OCI-LY7 (cell line): Measurements from ENCODE around the gene MKS1. TPM values are rescaled to one million over a fixed set of nuclear protein-coding genes. Genes with fewer than 3 reads are reported as not detected.

Experiments used
- BruUV-seq: library from RNA; stranded (reverse); fragments of 400-500 nt; replicated peaks from 2 replicates; lab custom pipeline; 2021; lab: Mats Ljungman, UMichigan
- CTCF ChIA-PET: fragments of 300-600 bp; sonication (Branson Sonifier 250); formaldehyde crosslinking; loops from one replicate; lab custom pipeline; 2022; ENCODE audit warnings: antibody characterized with exemption; ENCODE audit not compliant: unreplicated experiment; lab: Charles Lee
- POLR2A ChIA-PET: fragments of 300-600 bp; sonication (Branson Sonifier 250); formaldehyde crosslinking; loops from one replicate; lab custom pipeline; 2022; ENCODE audit warnings: antibody characterized with exemption; lab: Charles Lee
- DNase-seq: peaks from one replicate; pipeline ENCODE4 v3.0.0-alpha.2; 2015; ENCODE audit warnings: low spot score
- H2AFZ ChIP-seq: fragments of 200-600 bp; sonication (generic), shearing (Covaris generic); 2 replicates; pipeline ENCODE4 v1.6.1; 2014; ENCODE audit warnings: mild to moderate bottlenecking, antibody characterized with exemption, low read length, moderate library complexity
- H3K27ac ChIP-seq: fragments of 200-600 bp; sonication (generic); 2 replicates; pipeline ENCODE4 v1.5.1; 2014; ENCODE audit warnings: mixed run types, low read depth, mild to moderate bottlenecking, moderate library complexity, low read length, inconsistent platforms; ENCODE audit not compliant: poor library complexity, severe bottlenecking
- H3K36me3 ChIP-seq: fragments of 200-600 bp; sonication (generic); 2 replicates; pipeline ENCODE4 v1.6.1; 2014; ENCODE audit warnings: mild to moderate bottlenecking, antibody characterized with exemption, low read length, moderate library complexity, mixed read lengths; ENCODE audit not compliant: insufficient read depth
- H3K4me1 ChIP-seq: fragments of 200-600 bp; sonication (generic); 2 replicates; pipeline ENCODE4 v1.5.1; 2014; ENCODE audit warnings: mild to moderate bottlenecking, low read length; ENCODE audit not compliant: insufficient read depth, poor library complexity, severe bottlenecking
- H3K4me2 ChIP-seq: fragments of 200-600 bp; sonication (generic); 2 replicates; pipeline ENCODE4 v1.6.1; 2014; ENCODE audit warnings: mild to moderate bottlenecking, low read length
- H3K4me3 ChIP-seq: fragments of 200-600 bp; sonication (generic); 2 replicates; pipeline ENCODE4 v1.5.1; 2014; ENCODE audit warnings: mild to moderate bottlenecking, low read depth, low read length; ENCODE audit not compliant: poor library complexity, severe bottlenecking
- H3K79me2 ChIP-seq: fragments of 200-600 bp; sonication (generic); 2 replicates; pipeline ENCODE4 v1.6.1; 2016; ENCODE audit warnings: low read depth, mild to moderate bottlenecking, low read length, moderate library complexity, mixed read lengths; ENCODE audit not compliant: insufficient read depth
- H3K9me2 ChIP-seq: fragments of 200-600 bp; sonication (generic); 2 replicates; pipeline ENCODE4 v1.6.1; 2016; ENCODE audit warnings: mild to moderate bottlenecking, low read length, mixed read lengths; ENCODE audit not compliant: insufficient read depth
- H3K9me3 ChIP-seq: fragments of 200-600 bp; sonication (generic); 2 replicates; pipeline ENCODE4 v1.6.1; 2014; ENCODE audit warnings: mild to moderate bottlenecking, mixed run types, low read length, mixed read lengths
- H4K20me1 ChIP-seq: fragments of 200-600 bp; sonication (generic); 2 replicates; pipeline ENCODE4 v1.6.1; 2014; ENCODE audit warnings: mild to moderate bottlenecking, antibody characterized with exemption, low read length, moderate library complexity, mixed read lengths; ENCODE audit not compliant: insufficient read depth
- EZH2phosphoT487 ChIP-seq: fragments of 200-600 bp; sonication (generic); IDR thresholded peaks from 2 replicates; pipeline ENCODE4 v1.6.1; 2018; ENCODE audit warnings: low read depth, borderline replicate concordance, mild to moderate bottlenecking, mixed run types, antibody characterized with exemption, low read length, moderate library complexity, mixed read lengths
- intact Hi-C: fragments of 100-400 bp; cut with micrococcal nuclease; formaldehyde crosslinking; loops from one replicate; pipeline ENCODE4 v1.10.0; 2022; ENCODE audit not compliant: unreplicated experiment
- total RNA-seq, 2 experiments: library from RNA; depleted of rRNA in 1 of 2; stranded (reverse); fragments of >200 nt in 1 of 2; shearing (Covaris generic) in 1 of 2; gene quantifications; 2 replicates each; pipeline ENCODE4 v1.2.3, GENCODE V29; 2014 to 2022
- TF ChIP-seq, protein P1 (sequence below): fragments of 200-600 bp; sonication (generic); conservative IDR thresholded peaks from 2 replicates; pipeline ENCODE4 v1.5.1; 2014; ENCODE audit warnings: mild to moderate bottlenecking, antibody characterized with exemption, low read length, moderate library complexity, mixed read lengths

The MKS1 gene
- total RNA-seq, 2 experiments from 2014 or later: 0.69 to 26.9 TPM

GRCh38 chr17:58249270-58250133 is 30.4 kb upstream of the MKS1 start:
- Histone ChIP-seq H3K4me1 (no peaks in the 10 kb centered on the region), H3K4me3 (no peak overlapping the region), H4K20me1 (no peaks in the 10 kb centered on the region), H3K36me3 (no peaks in the 10 kb centered on the region), H3K9me3 (no peaks in the 10 kb centered on the region), H3K27ac (no peak overlapping the region), H3K79me2 (no peaks in the 10 kb centered on the region), H2AFZ (peak overlapping the region; percentile 18; the same call in 1 of the 2 replicates), H3K9me2 (no peaks in the 10 kb centered on the region), H3K4me2 (no peak overlapping the region)
- POLR2A ChIA-PET: no interaction called here
- no peak for TF ChIP-seq EZH2phosphoT487
- TF ChIP-seq, protein P1, sequence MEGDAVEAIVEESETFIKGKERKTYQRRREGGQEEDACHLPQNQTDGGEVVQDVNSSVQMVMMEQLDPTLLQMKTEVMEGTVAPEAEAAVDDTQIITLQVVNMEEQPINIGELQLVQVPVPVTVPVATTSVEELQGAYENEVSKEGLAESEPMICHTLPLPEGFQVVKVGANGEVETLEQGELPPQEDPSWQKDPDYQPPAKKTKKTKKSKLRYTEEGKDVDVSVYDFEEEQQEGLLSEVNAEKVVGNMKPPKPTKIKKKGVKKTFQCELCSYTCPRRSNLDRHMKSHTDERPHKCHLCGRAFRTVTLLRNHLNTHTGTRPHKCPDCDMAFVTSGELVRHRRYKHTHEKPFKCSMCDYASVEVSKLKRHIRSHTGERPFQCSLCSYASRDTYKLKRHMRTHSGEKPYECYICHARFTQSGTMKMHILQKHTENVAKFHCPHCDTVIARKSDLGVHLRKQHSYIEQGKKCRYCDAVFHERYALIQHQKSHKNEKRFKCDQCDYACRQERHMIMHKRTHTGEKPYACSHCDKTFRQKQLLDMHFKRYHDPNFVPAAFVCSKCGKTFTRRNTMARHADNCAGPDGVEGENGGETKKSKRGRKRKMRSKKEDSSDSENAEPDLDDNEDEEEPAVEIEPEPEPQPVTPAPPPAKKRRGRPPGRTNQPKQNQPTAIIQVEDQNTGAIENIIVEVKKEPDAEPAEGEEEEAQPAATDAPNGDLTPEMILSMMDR: peak; percentile 80
- intact Hi-C loops: loop anchor here (1.0 kb wide), 1 partner anchor 198 kb away; no protein-coding TSS in a partner anchor
- CTCF ChIA-PET: no interaction called here
- peak; percentile 48 for DNase-seq
- BruUV-seq: no TSS peak

- no peaks in the 10 kb centered on the region for H3K9me2 ChIP-seq
- H3K27ac ChIP-seq: no peak overlapping the region
- H3K36me3 ChIP-seq: no peaks in the 10 kb centered on the region
- TF ChIP-seq, protein P1: no peak
- TF ChIP-seq EZH2phosphoT487: no peak
- H3K9me3 ChIP-seq: no peaks in the 10 kb centered on the region
- H3K4me1 ChIP-seq: no peaks in the 10 kb centered on the region
- BruUV-seq: no TSS peak
- H2AFZ ChIP-seq: no peak overlapping the region
- no peaks in the 10 kb centered on the region for H4K20me1 ChIP-seq
- no peak overlapping the region for H3K4me2 ChIP-seq
- no peak for DNase-seq
- ChIA-PET POLR2A (no interaction called here), CTCF (no interaction called here)
- H3K79me2 ChIP-seq: no peaks in the 10 kb centered on the region
- no peak overlapping the region for H3K4me3 ChIP-seq
- intact Hi-C loops: loop anchor here (1.0 kb wide), 1 partner anchor 198 kb away; no protein-coding TSS in a partner anchor
Measured at GRCh38 chr17:58248955-58249269, 29.9 kb upstream of the MKS1 start.
